Superior temporal gyrus (tissue), 1 donor: Measurements from ENCODE around the gene TNIK.

ENCODE experiments used
- DNase-seq: peaks from one replicate; pipeline ENCODE4 v3.0.0-alpha.2; 2016; ENCODE audit errors: extremely low spot score

Gene TNIK

GRCh38 chr3:171226794-171227193 is 233.4 kb downstream of the TNIK start:
- DNase-seq = no peak

- no peak for DNase-seq
Observed at GRCh38 chr3:171225708-171226107, 234.5 kb downstream of the TNIK start.

GRCh38 chr3:171225165-171225564 is 235.0 kb downstream of the TNIK start:
- no peak for DNase-seq

- no peak for DNase-seq
Observed at GRCh38 chr3:171223396-171223795, 236.8 kb downstream of the TNIK start.

- no peak for DNase-seq
Observed at GRCh38 chr3:171222995-171223394, 237.2 kb downstream of the TNIK start.

- DNase-seq = no peak
Observed at GRCh38 chr3:171221597-171221996, 238.6 kb downstream of the TNIK start.

GRCh38 chr3:171221104-171221503 is 239.1 kb downstream of the TNIK start:
- DNase-seq = no peak

GRCh38 chr3:171219258-171219657 is 240.9 kb downstream of the TNIK start:
- DNase-seq = no peak

- no peak for DNase-seq
Observed at GRCh38 chr3:171218069-171218468, 242.1 kb downstream of the TNIK start.

GRCh38 chr3:171213907-171214306 is 246.3 kb downstream of the TNIK start:
- DNase-seq = no peak

GRCh38 chr3:171213178-171213577 is 247.0 kb downstream of the TNIK start:
- DNase-seq = no peak

- no peak for DNase-seq
Observed at GRCh38 chr3:171212648-171213047, 247.6 kb downstream of the TNIK start.

- no peak for DNase-seq
Observed at GRCh38 chr3:171206283-171206682, 253.9 kb downstream of the TNIK start.

GRCh38 chr3:171204942-171205341 is 255.3 kb downstream of the TNIK start:
- DNase-seq = no peak

GRCh38 chr3:171201825-171202224 is 258.4 kb downstream of the TNIK start:
- DNase-seq = no peak

- DNase-seq = no peak
Observed at GRCh38 chr3:171200750-171201088, 259.5 kb downstream of the TNIK start.

- DNase-seq = no peak
Observed at GRCh38 chr3:171200052-171200749, 260.0 kb downstream of the TNIK start.

GRCh38 chr3:171199473-171199829 is 260.8 kb downstream of the TNIK start:
- DNase-seq = no peak

- DNase-seq = no peak
Observed at GRCh38 chr3:171198781-171199472, 261.3 kb downstream of the TNIK start.

GRCh38 chr3:171195686-171196085 is 264.5 kb downstream of the TNIK start:
- DNase-seq = no peak

- no peak for DNase-seq
Observed at GRCh38 chr3:171194965-171195364, 265.2 kb downstream of the TNIK start.

- DNase-seq = no peak
Observed at GRCh38 chr3:171193693-171194092, 266.5 kb downstream of the TNIK start.

GRCh38 chr3:171192176-171192854 is 267.9 kb downstream of the TNIK start:
- no peak for DNase-seq
